ENCODE measurements around the gene KIAA0753.
A peak's percentile ranks its signal among the peaks of the same experiment; 100 is the strongest.

GRCh38 chr17:6599364-6599763 is 41.1 kb downstream of the KIAA0753 start:
- TF ChIP-seq, protein P1, sequence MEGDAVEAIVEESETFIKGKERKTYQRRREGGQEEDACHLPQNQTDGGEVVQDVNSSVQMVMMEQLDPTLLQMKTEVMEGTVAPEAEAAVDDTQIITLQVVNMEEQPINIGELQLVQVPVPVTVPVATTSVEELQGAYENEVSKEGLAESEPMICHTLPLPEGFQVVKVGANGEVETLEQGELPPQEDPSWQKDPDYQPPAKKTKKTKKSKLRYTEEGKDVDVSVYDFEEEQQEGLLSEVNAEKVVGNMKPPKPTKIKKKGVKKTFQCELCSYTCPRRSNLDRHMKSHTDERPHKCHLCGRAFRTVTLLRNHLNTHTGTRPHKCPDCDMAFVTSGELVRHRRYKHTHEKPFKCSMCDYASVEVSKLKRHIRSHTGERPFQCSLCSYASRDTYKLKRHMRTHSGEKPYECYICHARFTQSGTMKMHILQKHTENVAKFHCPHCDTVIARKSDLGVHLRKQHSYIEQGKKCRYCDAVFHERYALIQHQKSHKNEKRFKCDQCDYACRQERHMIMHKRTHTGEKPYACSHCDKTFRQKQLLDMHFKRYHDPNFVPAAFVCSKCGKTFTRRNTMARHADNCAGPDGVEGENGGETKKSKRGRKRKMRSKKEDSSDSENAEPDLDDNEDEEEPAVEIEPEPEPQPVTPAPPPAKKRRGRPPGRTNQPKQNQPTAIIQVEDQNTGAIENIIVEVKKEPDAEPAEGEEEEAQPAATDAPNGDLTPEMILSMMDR (IDR thresholded peaks at IDR 0.05), result no peak
- TF ChIP-seq POLR2AphosphoS5 (IDR thresholded peaks at IDR 0.05) (no peak), POLR2A (IDR thresholded peaks at IDR 0.05) (no peak), EP300 (IDR thresholded peaks at IDR 0.05) (peak in 1 of 4 donors; percentile 32)
